Activated naive CD4-positive, alpha-beta T cell treated with anti-CD3 and anti-CD28 coated beads, Interleukin-2, amount 50 U/mL, for 24 hours (primary cell): ENCODE measurements around the gene MTG2.

ENCODE experiments used
- H3K27ac Mint-ChIP-seq: one replicate; pipeline ENCODE4 v1.8.0; 2021; ENCODE audit warnings: mild to moderate bottlenecking, mixed read lengths
- H3K27me3 Mint-ChIP-seq: one replicate; pipeline ENCODE4 v1.8.0; 2021; ENCODE audit warnings: mixed read lengths
- H3K36me3 Mint-ChIP-seq: one replicate; pipeline ENCODE4 v1.8.0; 2021; ENCODE audit warnings: mixed read lengths
- H3K4me1 Mint-ChIP-seq: one replicate; pipeline ENCODE4 v1.8.0; 2021; ENCODE audit warnings: mixed read lengths
- H3K4me3 Mint-ChIP-seq: one replicate; pipeline ENCODE4 v1.8.0; 2021; ENCODE audit warnings: mild to moderate bottlenecking, mixed read lengths
- H3K9me3 Mint-ChIP-seq: one replicate; pipeline ENCODE4 v1.8.0; 2021; ENCODE audit warnings: mixed read lengths

MTG2 gene

DNA sequence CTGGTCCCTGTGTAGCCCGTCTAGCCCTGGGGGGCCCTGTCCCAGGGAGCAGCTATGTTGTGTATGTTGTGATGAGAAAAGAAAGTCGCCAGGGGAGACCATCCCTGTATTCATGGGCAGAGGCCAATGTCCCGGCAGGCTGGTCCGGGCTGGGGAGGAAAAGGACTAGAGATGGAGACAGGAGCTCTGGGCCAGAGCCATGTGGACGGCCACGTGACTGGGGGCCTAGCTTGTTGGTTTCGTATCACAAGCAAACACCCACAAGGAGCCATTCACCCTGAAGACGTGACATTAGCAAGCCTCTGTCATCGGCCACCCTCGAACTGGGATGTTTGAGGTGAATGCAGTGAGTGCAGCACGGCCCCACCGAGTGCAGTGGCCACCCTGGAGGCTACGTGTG lies 40.1 kb downstream of the MTG2 start:
- H3K27me3 Mint-ChIP-seq: peaks cover 19% of the 10 kb centered on the region
- H3K4me1 Mint-ChIP-seq: no peaks in the 10 kb centered on the region
- H3K9me3 Mint-ChIP-seq: no peaks in the 10 kb centered on the region
- no peak overlapping the region for H3K4me3 Mint-ChIP-seq
- H3K36me3 Mint-ChIP-seq: no peaks in the 10 kb centered on the region
- H3K27ac Mint-ChIP-seq: peak overlapping the region; percentile 47

DNA sequence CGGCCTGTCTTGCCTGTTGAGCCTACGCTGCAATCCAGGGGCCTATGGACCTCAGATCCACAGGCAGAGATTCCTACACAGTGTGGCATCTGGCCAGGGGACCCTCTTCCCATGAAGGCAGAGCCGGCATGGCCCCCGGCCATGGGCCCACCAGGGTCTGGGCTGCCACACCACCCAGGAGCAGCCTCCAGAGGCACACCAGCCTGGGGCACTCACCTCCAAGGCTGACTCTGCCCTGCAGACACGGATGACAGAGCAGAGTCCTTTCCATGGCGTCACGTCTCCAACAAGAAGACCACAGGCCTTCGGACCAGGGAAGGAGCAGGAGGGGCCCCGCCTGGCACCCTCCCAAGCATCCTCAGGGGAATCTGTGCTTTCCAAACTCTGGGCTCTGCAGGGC lies 40.7 kb downstream of the MTG2 start:
- H3K4me3 Mint-ChIP-seq: no peak overlapping the region
- peaks cover 17% of the 10 kb centered on the region for H3K27me3 Mint-ChIP-seq
- no peaks in the 10 kb centered on the region for H3K4me1 Mint-ChIP-seq
- no peaks in the 10 kb centered on the region for H3K9me3 Mint-ChIP-seq
- no peaks in the 10 kb centered on the region for H3K36me3 Mint-ChIP-seq
- H3K27ac Mint-ChIP-seq: no peak overlapping the region

DNA sequence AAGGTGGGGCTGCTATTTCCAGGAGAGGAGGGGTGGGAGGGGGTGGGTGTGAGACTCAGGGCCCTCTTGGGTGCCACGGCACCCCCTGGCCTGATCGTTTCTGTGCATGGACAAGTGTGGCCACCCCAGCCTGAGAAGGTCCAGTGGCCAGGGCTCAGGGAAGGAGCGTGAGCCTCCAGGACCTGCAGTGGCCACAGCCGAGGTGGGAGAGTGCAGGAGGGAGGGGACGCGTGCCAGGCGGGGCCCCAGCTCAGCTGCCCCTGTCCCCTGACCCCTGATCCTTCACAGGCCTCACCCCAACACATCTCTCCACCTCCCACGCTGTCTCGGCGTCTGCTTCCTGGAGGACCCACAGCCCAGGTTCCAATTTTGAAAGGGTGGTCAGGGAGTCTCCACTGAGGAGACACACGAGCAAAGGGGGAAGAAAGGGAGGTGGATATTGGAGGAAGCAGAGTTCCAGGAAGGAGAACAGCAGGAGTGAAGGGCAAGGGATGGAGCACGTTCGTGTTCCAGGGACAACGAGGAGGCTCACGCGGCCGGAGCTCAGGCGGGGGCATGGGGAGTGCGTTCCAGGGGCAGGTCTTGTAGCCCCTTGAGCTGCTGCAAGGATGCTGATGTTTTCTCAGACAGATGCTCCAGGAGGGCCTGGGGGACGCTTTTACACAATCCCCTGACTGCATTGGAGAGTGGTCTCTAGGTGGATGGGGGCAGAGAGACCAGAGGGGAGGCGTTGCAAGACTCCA lies 41.5 kb downstream of the MTG2 start:
- Mint-ChIP-seq H3K27ac (no peak overlapping the region), H3K4me3 (no peak overlapping the region), H3K27me3 (peaks cover 12% of the 10 kb centered on the region), H3K4me1 (no peaks in the 10 kb centered on the region), H3K36me3 (no peaks in the 10 kb centered on the region), H3K9me3 (no peaks in the 10 kb centered on the region)

DNA sequence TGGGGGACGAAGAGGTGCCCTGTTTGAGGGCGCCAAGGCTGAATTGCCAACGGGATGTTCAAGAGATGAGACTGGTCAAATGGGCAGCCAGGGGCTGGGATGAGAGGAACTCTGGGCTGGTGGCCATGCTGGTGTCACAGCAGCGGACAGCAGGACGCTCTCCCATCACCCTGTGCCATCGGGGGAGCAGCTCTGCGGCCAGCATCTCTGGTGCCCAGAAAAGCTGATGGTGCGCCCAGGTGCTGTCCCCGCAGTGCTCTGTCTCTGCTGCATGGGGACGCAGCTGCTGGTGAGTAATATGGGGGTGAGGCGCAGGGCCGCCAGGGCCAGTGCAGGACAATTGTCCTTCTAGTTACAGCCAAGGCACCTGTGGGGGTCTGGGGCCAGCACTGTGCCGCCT lies 42.2 kb downstream of the MTG2 start:
- H3K36me3 Mint-ChIP-seq: no peaks in the 10 kb centered on the region
- no peaks in the 10 kb centered on the region for H3K4me1 Mint-ChIP-seq
- H3K4me3 Mint-ChIP-seq: no peak overlapping the region
- H3K27ac Mint-ChIP-seq: no peak overlapping the region
- peaks cover 12% of the 10 kb centered on the region for H3K27me3 Mint-ChIP-seq
- H3K9me3 Mint-ChIP-seq: no peaks in the 10 kb centered on the region

DNA sequence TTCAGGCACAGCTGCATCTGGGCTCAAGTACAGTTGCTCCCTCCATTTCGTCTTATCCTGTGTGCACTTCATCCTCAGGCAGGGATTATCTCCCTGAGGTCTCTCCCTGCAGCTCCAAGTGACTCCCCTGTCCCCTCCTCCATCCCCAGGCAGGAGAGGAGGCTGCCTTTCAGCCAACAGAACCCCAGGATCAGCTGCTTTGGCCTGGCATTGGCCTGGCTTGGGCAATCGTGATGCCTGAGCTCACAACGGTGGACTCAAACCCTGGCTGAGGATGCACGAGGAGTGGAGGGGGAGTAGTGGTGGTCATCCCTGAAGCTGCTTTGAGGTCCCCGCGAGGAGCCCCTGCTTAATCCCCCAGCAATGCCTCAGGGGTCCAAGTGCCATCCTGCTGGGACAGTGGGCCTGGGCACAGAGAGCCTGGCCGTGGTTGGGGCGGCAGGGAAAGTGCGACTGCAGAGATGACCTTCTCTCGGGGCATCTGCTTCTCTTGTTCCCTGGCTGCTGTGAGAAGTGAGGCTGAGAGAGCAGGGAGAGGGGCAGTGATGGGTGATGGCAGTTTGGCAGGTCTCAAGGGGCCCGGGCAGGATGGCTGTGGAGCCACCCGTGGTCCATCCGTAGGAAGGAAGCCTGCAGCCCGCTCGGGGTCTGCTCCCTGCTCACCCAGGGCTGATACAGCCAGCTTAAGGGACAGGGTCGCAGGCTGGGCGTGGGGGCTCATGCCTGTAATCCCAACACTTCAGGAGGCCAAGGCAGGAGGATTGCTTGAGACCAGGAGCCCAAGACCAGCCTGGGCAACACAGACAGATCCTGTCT lies 43.2 kb downstream of the MTG2 start:
- Mint-ChIP-seq H3K27me3 (peaks cover 10% of the 10 kb centered on the region), H3K27ac (no peak overlapping the region), H3K4me3 (no peak overlapping the region)

DNA sequence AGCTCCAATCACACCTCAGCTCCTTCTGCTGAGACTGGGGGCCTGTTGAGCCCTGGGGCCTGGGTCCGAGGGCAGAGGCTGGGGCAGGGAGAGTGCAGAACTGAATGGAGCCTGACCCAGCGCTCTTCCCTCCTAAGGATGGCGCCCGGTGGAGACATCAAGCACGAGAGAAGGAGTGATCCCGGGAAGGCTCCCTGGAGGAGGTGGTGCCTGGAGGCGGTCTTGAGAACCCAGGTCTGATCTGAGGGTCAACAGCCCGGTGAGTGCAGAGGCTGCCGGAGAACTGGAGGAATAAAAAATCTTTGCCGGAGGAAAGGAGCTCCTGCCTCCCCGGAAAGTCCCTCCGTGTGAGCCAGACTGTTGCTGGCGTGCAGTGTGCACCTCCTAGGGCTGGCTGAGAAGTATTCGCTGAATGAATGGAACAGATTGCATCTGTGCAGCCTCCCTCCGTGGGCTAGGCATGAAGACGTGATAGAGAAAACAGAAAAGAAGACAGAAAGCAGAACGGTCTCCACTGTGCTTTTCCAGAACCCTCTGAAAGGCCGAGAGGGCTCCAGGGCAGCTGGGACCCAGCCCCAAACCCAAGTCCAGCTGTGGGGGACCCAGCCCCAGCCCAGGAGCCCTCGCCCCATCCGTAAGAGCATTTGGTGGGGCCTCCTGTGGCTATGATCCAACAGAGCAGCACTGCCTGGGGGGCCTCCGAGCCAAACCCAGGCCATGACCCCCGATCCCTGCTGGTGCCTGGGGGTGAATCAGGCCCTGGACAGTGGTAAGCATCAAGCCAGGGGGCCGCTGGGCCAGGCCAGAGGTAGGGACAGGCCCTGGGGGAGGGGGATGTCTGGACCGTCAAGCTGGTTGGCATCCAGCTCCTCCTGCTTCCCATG lies 44.1 kb downstream of the MTG2 start:
- peak overlapping the region; percentile 90 for H3K27ac Mint-ChIP-seq
- no peak overlapping the region for H3K4me3 Mint-ChIP-seq
- H3K27me3 Mint-ChIP-seq: peaks cover 9% of the 10 kb centered on the region
- no peaks in the 10 kb centered on the region for H3K9me3 Mint-ChIP-seq
- H3K36me3 Mint-ChIP-seq: no peaks in the 10 kb centered on the region
- no peaks in the 10 kb centered on the region for H3K4me1 Mint-ChIP-seq

More for the DNA sequence above, 43.2 kb downstream of the MTG2 start:
- no peaks in the 10 kb centered on the region for H3K36me3 Mint-ChIP-seq
- no peaks in the 10 kb centered on the region for H3K4me1 Mint-ChIP-seq
- H3K9me3 Mint-ChIP-seq: no peaks in the 10 kb centered on the region

DNA sequence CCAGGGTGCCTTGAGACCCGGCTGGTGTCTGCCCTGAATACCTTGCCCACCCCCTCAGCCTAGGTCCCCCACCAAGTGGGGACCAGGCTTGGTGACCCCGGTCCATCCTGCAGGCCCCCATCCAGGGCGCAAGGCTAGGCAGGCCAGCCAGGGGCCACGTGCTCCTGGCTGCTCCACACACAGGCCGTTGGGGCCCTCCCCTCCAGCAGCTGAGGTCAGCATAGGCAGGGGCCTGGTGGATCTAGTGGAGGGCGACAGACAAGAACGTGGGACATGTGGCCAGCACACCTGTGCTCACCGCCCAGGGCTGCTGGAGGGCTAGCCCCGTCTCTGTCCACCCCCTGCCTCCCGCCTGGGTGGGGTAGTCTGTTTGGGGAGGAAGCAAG lies 44.8 kb downstream of the MTG2 start:
- Mint-ChIP-seq H3K27ac (no peak overlapping the region), H3K9me3 (no peaks in the 10 kb centered on the region), H3K4me1 (no peaks in the 10 kb centered on the region), H3K4me3 (no peak overlapping the region), H3K36me3 (no peaks in the 10 kb centered on the region), H3K27me3 (peaks cover 9% of the 10 kb centered on the region)

DNA sequence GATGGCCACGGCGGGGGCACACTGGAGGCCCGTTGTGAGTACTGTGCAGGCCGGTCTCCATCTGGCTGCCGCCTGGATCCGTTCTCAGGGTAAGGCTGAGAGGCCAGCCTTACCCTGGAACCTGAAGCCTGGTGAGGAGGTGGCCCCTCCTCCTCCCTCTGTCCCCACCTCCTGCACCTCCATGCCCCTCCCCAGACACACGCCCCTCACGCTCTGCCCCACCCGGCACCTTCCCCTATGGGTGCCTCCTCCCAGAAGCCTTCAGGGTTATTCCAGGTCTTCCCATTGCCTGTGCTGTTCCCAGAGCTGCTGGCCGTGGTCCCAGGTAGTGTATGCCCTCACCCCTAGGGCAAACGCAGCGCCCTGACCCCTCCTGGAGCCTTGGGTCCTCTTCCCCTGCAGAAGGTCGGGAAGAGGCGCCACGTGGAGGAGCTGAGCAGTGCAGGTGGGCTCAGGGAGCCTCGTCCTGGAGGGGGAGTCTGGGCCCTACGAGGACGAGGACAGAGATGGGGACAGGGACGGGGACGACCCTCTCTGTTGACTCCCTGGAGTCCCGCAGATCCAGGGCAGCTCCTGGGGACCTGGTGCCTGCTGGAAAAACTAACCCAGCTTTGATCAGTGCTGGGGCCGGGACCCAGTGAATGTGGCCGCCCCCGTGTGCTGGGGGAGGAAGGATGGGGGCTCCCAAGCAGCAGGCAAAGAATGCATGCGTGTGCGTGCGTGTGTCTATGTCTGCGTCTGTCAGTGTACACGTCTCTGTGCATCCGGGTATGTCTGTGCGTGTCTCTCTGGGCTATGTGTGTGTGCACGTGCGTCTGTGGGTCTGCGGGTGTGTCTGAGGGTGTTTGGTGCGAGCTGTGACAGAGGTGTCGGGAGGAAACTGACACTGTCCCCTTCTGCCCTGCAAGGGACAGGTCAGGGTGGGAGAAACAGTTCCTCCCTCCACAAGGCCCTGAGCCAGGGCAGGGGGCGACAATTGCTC lies 45.4 kb downstream of the MTG2 start:
- H3K9me3 Mint-ChIP-seq: no peaks in the 10 kb centered on the region
- H3K4me1 Mint-ChIP-seq: no peaks in the 10 kb centered on the region
- H3K27me3 Mint-ChIP-seq: peaks cover 9% of the 10 kb centered on the region
- H3K36me3 Mint-ChIP-seq: no peaks in the 10 kb centered on the region
- H3K4me3 Mint-ChIP-seq: no peak overlapping the region
- H3K27ac Mint-ChIP-seq: no peak overlapping the region

DNA sequence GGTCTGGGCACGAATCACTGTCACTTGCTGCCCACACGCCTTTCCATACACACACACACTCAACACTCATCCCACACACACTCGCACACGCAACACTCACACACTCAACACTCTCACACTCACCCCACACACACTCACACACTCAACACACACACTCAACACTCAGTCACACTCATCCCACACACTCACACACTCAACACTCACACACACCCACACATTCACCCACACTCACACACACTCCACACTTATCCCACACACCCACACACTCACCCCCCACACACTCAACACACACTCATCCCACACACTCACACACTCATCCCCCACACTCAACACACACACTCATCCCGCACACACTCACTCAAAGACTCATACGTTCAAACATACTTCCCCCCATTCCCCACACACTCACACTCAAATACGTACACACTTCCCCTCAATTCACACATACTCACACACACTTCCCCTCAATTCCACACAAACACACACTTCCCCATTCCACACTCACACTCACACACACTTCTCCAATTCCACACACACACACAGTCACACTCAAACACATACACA lies 46.2 kb downstream of the MTG2 start:
- Mint-ChIP-seq H3K27ac (no peak overlapping the region), H3K27me3 (peaks cover 11% of the 10 kb centered on the region), H3K36me3 (no peaks in the 10 kb centered on the region), H3K9me3 (no peaks in the 10 kb centered on the region), H3K4me3 (no peak overlapping the region), H3K4me1 (no peaks in the 10 kb centered on the region)

DNA sequence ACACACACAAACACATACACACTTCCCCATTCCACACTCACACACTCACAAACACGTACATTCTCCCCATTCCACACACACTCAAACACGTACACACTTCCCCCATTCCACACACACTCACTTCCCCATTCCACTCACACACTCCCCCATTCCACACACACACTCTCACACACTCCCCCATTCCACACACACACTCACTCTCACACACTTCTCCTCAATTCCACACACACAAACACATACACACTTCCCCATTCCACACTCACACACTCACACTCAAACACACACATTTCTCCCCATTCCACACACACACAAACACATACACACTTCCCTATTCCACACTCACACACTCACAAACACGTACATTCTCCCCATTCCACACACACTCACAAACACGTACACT lies 46.8 kb downstream of the MTG2 start:
- H3K27me3 Mint-ChIP-seq: peaks cover 6% of the 10 kb centered on the region
- no peaks in the 10 kb centered on the region for H3K9me3 Mint-ChIP-seq
- H3K36me3 Mint-ChIP-seq: no peaks in the 10 kb centered on the region
- no peak overlapping the region for H3K27ac Mint-ChIP-seq
- H3K4me1 Mint-ChIP-seq: no peaks in the 10 kb centered on the region
- H3K4me3 Mint-ChIP-seq: no peak overlapping the region

DNA sequence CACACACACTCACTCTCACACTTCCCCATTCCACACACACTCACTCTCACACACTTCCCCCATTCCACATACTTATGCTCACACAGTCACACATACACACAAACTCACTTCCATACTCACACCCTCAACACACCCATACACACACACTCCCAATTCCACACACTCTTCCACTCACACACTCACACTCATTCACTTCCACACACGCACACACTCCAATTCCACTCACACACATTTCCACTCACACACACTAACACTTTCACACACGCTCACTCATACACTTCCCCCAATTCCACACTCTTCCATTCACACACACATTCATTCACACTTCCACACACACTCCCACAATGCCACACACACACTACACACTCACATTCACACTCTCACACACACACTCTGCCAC lies 47.4 kb downstream of the MTG2 start:
- H3K36me3 Mint-ChIP-seq: no peaks in the 10 kb centered on the region
- H3K4me3 Mint-ChIP-seq: no peak overlapping the region
- H3K27ac Mint-ChIP-seq: no peak overlapping the region
- no peaks in the 10 kb centered on the region for H3K9me3 Mint-ChIP-seq
- H3K4me1 Mint-ChIP-seq: no peaks in the 10 kb centered on the region
- peaks cover 4% of the 10 kb centered on the region for H3K27me3 Mint-ChIP-seq

DNA sequence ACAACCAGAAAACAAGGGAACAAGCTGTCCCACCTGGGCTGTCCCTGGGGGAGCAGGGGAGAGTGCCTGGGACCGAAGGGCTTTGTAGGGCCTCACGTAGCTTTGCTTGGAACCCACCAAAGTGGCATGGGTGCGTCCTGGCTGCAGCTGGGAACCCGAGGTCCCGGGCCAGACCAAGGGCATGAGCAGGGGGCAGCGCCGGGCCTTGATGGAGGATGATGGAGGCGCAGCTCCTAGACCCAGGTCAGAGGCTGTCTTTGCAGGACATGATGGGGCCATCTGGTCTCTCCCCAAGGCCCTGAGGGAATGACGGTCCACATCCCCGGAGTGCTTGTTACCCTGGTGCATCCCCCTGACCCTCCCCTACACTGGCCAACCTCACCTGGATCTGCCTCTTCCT lies 47.9 kb downstream of the MTG2 start:
- peaks cover 4% of the 10 kb centered on the region for H3K27me3 Mint-ChIP-seq
- H3K27ac Mint-ChIP-seq: no peak overlapping the region
- H3K4me1 Mint-ChIP-seq: no peaks in the 10 kb centered on the region
- no peak overlapping the region for H3K4me3 Mint-ChIP-seq
- H3K36me3 Mint-ChIP-seq: no peaks in the 10 kb centered on the region
- no peaks in the 10 kb centered on the region for H3K9me3 Mint-ChIP-seq

DNA sequence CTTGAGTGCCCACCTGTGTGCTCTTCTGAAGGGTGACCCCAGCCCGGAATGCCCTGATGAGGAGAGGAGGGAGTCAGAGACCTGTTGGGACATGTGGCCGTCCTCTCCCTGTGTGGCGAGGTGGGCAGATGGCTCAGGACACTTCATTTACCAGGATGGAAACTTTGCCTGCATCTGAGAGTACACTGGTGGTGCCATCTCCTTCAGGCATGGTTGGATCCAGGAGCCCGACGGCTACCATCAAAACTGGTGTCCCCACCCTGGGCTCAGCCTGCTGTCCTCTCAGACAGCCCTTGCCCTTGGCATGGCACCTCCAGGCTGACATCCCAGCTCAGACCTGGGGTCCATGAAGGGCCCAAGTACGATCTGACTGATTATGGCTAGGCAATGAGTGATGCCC lies 48.5 kb downstream of the MTG2 start:
- Mint-ChIP-seq H3K27me3 (peaks cover 6% of the 10 kb centered on the region), H3K4me1 (no peaks in the 10 kb centered on the region), H3K36me3 (no peaks in the 10 kb centered on the region), H3K27ac (no peak overlapping the region), H3K4me3 (no peak overlapping the region), H3K9me3 (no peaks in the 10 kb centered on the region)

DNA sequence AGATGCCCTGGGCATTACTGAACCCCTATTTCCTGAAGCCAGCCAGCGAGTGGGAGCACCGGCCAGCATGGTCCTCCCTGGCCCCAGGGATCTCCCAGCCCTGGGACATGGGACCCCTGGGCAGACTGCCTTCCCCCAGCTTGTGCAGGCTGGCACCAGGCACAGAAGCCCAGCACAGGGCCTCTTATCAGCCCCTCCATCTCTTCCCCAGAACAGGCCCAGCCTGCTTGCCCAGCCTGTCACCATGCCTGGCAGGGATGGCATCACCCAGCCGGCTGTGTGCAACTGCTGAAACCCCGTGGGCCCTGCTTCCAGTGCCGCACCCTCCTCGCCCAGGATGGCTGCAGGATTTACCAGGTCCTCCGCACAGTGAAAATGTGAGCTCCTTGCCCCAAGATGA lies 49.4 kb downstream of the MTG2 start:
- H3K9me3 Mint-ChIP-seq: no peaks in the 10 kb centered on the region
- no peak overlapping the region for H3K4me3 Mint-ChIP-seq
- H3K27ac Mint-ChIP-seq: no peak overlapping the region
- no peaks in the 10 kb centered on the region for H3K36me3 Mint-ChIP-seq
- no peaks in the 10 kb centered on the region for H3K4me1 Mint-ChIP-seq
- H3K27me3 Mint-ChIP-seq: peaks cover 4% of the 10 kb centered on the region
